Brain microvascular endothelial cell (primary cell): ENCODE data around the gene NECAB2.

ENCODE experiments used
- DNase-seq: peaks from one replicate; pipeline ENCODE4 v3.0.0-alpha.2; 2020
- H3K27ac ChIP-seq: fragments of 250-450 bp; sonication (Bioruptor Pico); 2 replicates; pipeline ENCODE4 v1.5.1; 2020; ENCODE audit warnings: mild to moderate bottlenecking, moderate library complexity
- H3K27me3 ChIP-seq: fragments of 250-450 bp; sonication (Bioruptor Pico); replicated peaks from 2 replicates; pipeline ENCODE4 v1.5.1; 2020; ENCODE audit warnings: mild to moderate bottlenecking
- H3K36me3 ChIP-seq: fragments of 250-450 bp; sonication (Bioruptor Pico); replicated peaks from 2 replicates; pipeline ENCODE4 v1.5.1; 2020; ENCODE audit warnings: mild to moderate bottlenecking
- H3K4me3 ChIP-seq: 2 replicates; pipeline ENCODE4 v1.5.1; 2011; ENCODE audit warnings: low read depth, mild to moderate bottlenecking, control low read depth, low read length, moderate library complexity
- CTCF ChIP-seq: IDR thresholded peaks from 2 replicates; pipeline ENCODE4 v1.5.1; 2011; ENCODE audit warnings: low read depth, mild to moderate bottlenecking, moderate library complexity, low read length, control low read depth, inconsistent platforms; ENCODE audit errors: missing control alignments
- in situ Hi-C: cut with HindIII; loops from 2 replicates; pipeline ENCODE4 v1.10.0; 2017; ENCODE audit warnings: low sequenced_read_pairs, low pct_ligation_motif_present

Gene NECAB2

GRCh38 chr16:84049403-84050060 lies 81.5 kb downstream of the NECAB2 start:
- in situ Hi-C loops, result no loop called here
- H3K27ac ChIP-seq, result no peak overlapping the region
- H3K36me3 ChIP-seq, result peaks cover 15% of the 10 kb centered on the region
- TF ChIP-seq CTCF, result no peak
- H3K27me3 ChIP-seq, result no peaks in the 10 kb centered on the region
- H3K4me3 ChIP-seq, result no peak overlapping the region
- DNase-seq, result no peak

GRCh38 chr16:84050316-84050715 lies 82.3 kb downstream of the NECAB2 start:
- Histone ChIP-seq H3K27ac (no peak overlapping the region), H3K4me3 (no peak overlapping the region), H3K36me3 (peaks cover 20% of the 10 kb centered on the region), H3K27me3 (no peaks in the 10 kb centered on the region)
- DNase-seq, result no peak
- TF ChIP-seq CTCF, result no peak
- in situ Hi-C loops, result no loop called here

- Histone ChIP-seq H3K36me3 (peaks cover 37% of the 10 kb centered on the region), H3K4me3 (no peak overlapping the region), H3K27ac (no peak overlapping the region), H3K27me3 (no peaks in the 10 kb centered on the region)
- no peak for TF ChIP-seq CTCF
- no peak for DNase-seq
- in situ Hi-C loops, result no loop called here
Observed at GRCh38 chr16:84052071-84052622, 84.1 kb downstream of the NECAB2 start.
